Esophagus (tissue), 2 donors: ENCODE measurements around the gene R3HDM2. TPM values are rescaled to one million over a fixed set of nuclear protein-coding genes. Genes with fewer than 3 reads are reported as not detected.
"Not testable (repeated sequence)": the region's sequence is repeated elsewhere in the genome, so short reads cannot be mapped to it uniquely, and the experiment has no call there.

Experiments
- H3K27ac ChIP-seq, 2 donors: one replicate each; pipeline ENCODE4 v1.5.1; 2013; ENCODE audit warnings: low read depth in 2 of 2, mild to moderate bottlenecking in 2 of 2, inconsistent platforms in 1 of 2, low read length in 1 of 2, moderate library complexity in 1 of 2
- H3K27me3 ChIP-seq, 2 donors: one replicate each; pipeline ENCODE4 v1.6.1; 2013; ENCODE audit warnings: low read length in 2 of 2, control low read depth in 1 of 2, mild to moderate bottlenecking in 1 of 2; ENCODE audit not compliant: insufficient read depth in 2 of 2, control insufficient read depth in 1 of 2
- H3K36me3 ChIP-seq, 2 donors: one replicate each; pipeline ENCODE4 v1.6.1; 2013; ENCODE audit warnings: low read length in 1 of 2; ENCODE audit not compliant: control insufficient read depth in 2 of 2, insufficient read depth in 2 of 2
- H3K4me1 ChIP-seq, 2 donors: one replicate each; pipeline ENCODE4 v1.6.1; 2013; ENCODE audit warnings: low read length in 1 of 2; ENCODE audit not compliant: control insufficient read depth in 2 of 2, insufficient read depth in 2 of 2
- H3K4me3 ChIP-seq, 2 donors: one replicate each; pipeline ENCODE4 v1.5.1; 2013; ENCODE audit warnings: low read length in 2 of 2, mild to moderate bottlenecking in 2 of 2, low read depth in 1 of 2, moderate library complexity in 1 of 2
- H3K9me3 ChIP-seq, 2 donors: one replicate each; pipeline ENCODE4 v1.6.1; 2013; ENCODE audit warnings: mild to moderate bottlenecking in 2 of 2, low read depth in 1 of 2, low read length in 1 of 2, moderate library complexity in 1 of 2; ENCODE audit not compliant: control insufficient read depth in 2 of 2, insufficient read depth in 1 of 2
- WGBS, 2 donors: extraction: QIAGEN DNeasy Blood & Tissue Kit; methylation state at CpG; one replicate each; pipeline ENCODE4 v1.1.7; 2013; 5-methylcytosine and 5-hydroxymethylcytosine counted together
- polyA plus RNA-seq, 2 donors: library from polyadenylated mRNA; stranded (reverse); fragments of 200-250 nt; gene quantifications; one replicate each; pipeline ENCODE4 v1.2.3, GENCODE V29; 2013
- donor health status: healthy with polysubstance abuse.
- donor health status: Bipolar disorder and iron deficiency.

Gene R3HDM2
- polyA plus RNA-seq, 2 donors, result 10.4 to 12.4 TPM

DNA sequence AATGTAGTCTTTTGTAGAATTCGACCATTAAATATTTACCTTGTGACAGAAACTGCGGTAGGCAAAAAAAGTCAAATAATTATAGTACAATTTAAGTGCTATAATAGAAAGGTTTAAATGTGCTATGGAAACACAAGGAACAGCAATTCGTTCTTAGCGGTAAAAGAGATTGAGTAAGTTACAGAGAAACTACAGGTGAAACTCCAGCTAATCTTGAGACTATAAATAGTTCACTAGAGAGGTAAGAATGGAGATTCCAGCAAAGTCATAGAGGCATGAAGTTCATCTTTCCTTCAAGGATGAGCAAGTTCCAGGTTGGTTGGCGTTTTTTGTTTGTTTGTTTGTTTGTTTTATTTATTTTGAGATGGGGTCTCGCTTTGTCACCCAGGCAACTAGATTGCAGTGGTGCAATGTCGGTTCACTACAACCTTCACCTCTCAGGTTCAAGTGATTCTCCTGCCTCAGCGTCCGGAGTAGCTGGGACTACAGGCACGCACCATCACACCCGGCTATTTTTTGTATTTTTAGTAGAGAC, 878 bp upstream of the R3HDM2 start:
- Histone ChIP-seq H3K36me3 (no peaks in the 10 kb centered on the region), H3K27ac (no peak overlapping the region), H3K4me3 (peak overlapping the region in 1 of 2 donors; percentile 90), H3K9me3 (no peaks in the 10 kb centered on the region), H3K27me3 (no peaks in the 10 kb centered on the region), H3K4me1 (no peaks in the 10 kb centered on the region)
- WGBS, 2 donors, result 77 to 80% methylated on average over 11 of the region's 11 CpGs

DNA sequence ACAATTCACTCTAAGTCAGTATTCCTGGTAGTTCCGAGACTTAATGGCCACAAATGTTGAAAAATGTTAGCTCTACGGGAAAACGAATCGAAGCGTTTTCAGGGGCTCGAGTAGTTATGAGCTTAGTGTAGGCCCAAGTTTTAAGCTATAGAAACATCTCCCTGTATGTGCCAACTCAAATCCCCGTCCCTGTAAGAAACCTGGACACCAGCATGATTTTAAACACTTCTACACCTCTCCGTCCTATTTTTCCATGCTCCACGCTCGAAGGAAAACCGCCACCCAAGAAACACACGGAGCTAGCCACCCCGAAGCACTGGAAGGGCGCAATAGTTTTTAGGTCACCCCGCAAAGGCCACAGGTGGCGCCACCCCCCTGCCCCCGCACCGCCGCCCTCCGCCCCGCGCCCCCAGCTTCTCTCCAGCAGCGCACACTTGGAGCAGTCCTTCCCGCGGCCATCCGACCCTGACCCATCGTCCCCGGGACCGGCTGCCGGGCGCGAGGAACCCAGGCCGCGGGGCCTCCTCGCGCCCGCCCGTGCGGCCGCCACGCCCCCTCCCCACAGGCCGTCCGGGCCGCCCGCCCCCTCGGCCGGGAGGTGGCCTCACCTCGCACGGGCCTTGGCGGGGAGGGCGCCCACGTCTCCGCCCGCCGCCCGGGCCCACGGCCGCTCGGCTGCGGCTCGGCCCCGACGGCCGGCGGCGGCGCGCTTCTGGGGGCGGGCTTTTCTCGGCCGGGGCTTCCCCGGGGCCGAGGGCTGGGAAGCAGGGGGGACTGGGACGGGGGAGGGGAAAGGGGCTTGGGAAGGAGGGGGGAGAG, 522 bp downstream of the R3HDM2 start:
- Histone ChIP-seq H3K36me3 (peaks cover 0 to 3% of the 10 kb centered on the region in 2 donors), H3K4me1 (no peaks in the 10 kb centered on the region), H3K27ac (peak overlapping the region; percentile 94 to 95), H3K9me3 (no peaks in the 10 kb centered on the region), H3K4me3 (peak overlapping the region; percentile 55 to 90), H3K27me3 (no peaks in the 10 kb centered on the region)
- WGBS, 2 donors, result 1% methylated on average over 72 to 74 of the region's 74 CpGs

DNA sequence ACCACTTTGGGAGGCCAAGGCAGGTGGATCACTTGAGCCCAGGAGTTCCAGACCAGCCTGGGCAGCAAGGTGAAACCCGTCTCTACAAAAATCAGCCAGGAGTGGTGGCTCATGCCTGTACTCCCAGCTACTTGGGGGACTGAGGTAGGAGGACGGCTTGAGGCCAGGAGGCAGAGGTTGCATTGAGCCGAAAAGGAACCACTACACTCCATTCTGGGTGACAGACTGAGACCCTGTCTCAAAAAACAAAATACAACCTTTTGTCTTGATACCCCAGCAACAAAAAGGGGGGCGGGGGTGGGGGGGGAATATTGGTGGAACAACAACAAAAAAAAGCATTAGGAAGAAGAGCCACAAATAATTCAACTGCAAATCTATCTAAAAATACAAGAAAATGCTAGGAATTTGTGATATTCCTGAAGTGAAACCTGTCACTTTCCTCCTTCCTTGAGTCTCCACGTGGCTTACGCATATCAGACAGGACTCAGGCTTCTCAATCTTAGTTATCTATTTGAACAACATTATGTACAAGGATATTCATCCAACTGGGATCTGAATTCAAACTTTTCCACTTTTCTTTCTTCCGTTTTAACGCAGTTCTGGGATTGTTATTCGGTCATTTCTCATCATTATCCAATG, 1.3 kb downstream of the R3HDM2 start:
- Histone ChIP-seq H3K9me3 (no peaks in the 10 kb centered on the region), H3K36me3 (peaks cover 0 to 4% of the 10 kb centered on the region in 2 donors), H3K27me3 (no peaks in the 10 kb centered on the region), H3K4me3 (peak overlapping the region; percentile 55 to 90), H3K4me1 (no peaks in the 10 kb centered on the region), H3K27ac (peak overlapping the region; percentile 17 to 95)
- WGBS, 2 donors, result 29% methylated on average over 9 of the region's 9 CpGs

DNA sequence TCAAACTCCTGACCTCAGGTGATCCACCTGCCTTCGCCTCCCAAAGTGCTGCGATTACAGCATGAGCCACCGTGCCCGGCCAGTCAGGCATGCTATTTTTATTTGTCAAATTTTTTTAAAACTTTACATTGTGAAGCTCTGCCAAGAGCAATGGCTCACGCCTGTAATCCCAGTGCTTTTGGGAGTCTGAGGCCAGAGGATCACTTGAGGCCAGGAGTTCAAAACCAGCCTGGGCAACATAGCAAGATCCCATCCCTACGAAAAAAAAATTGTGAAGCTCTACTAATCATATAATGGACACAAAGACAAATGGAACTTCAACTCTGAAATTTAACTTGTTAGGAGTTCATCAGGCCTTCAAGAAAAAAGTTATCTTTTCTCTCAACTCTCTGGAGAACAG, 1.9 kb downstream of the R3HDM2 start:
- no peaks in the 10 kb centered on the region for H3K27me3 ChIP-seq
- 71 to 73% methylated on average over 6 of the region's 6 CpGs for WGBS, 2 donors
- no peak overlapping the region for H3K4me3 ChIP-seq
- H3K36me3 ChIP-seq, result peaks cover 0 to 4% of the 10 kb centered on the region in 2 donors
- H3K27ac ChIP-seq, result no peak overlapping the region
- H3K4me1 ChIP-seq, result no peaks in the 10 kb centered on the region
- no peaks in the 10 kb centered on the region for H3K9me3 ChIP-seq

DNA sequence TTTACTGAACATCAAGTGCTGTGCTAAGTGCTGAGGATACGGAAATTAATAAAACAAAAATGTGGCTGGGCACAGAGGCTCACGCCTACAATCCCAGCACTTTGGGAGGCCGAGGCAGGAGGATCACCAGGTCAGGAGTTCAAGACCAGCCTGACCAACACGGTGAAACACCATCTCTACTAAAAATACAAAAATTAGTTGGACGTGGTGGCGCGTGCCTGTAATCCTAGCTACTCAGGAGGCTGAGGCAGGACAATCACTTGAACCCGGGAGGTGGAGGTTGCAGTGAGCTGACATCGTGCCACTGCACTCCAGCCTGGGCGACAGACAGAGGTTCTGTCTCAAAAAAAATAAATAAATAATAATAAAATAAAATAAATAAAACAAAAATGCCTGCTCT, 3.9 kb downstream of the R3HDM2 start:
- H3K9me3 ChIP-seq, H3K36me3 ChIP-seq, H3K27ac ChIP-seq, H3K4me1 ChIP-seq, H3K4me3 ChIP-seq, H3K27me3 ChIP-seq: not testable (repeated sequence)
- WGBS, 2 donors, result 96 to 97% methylated on average over 10 of the region's 10 CpGs

DNA sequence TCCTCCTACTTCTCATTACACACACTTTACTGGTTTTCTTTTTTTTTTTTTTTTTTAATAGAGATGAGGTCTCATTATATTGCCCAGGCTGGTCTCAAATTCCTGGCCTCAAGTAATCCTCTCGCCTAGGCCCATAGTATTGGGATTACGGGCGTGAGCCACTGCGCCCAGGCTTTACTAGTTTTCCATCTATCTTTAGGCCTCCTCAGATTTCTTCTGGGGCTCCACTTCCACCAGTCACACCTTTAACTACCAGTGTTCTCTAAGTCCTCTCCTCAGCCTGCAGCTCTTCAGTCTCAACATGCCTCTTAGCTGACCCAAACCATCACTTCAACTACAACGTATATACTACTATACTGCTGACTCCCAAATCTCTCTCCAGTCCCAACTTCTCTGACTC, 10.4 kb downstream of the R3HDM2 start:
- Histone ChIP-seq H3K27me3 (no peaks in the 10 kb centered on the region), H3K4me1 (no peaks in the 10 kb centered on the region), H3K36me3 (peaks cover 0 to 4% of the 10 kb centered on the region in 2 donors), H3K27ac (no peak overlapping the region), H3K9me3 (no peaks in the 10 kb centered on the region), H3K4me3 (no peak overlapping the region)
- WGBS, 2 donors, result 96 to 97% methylated on average over 5 of the region's 5 CpGs

DNA sequence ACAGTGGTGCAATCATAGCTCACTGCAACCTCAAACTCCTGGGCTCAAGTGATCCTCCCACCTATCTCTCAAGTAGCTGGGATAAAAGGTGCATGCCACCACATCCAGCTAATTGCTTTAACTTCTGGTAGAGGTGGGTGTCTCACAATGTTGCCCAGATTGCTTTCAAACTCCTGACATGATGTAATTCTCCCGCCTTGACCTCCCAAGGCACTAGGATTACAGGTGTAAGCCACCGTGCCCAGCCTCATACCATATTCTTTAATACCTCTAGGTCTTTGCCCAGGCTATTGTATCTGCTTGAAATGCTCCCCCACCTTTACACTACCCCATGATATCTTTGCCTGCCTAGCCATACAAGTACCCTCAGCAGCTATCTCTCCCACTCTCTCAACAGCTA, 11.3 kb downstream of the R3HDM2 start:
- Histone ChIP-seq H3K9me3 (no peaks in the 10 kb centered on the region), H3K4me1 (no peaks in the 10 kb centered on the region), H3K27ac (no peak overlapping the region), H3K4me3 (no peak overlapping the region), H3K36me3 (peaks cover 0 to 2% of the 10 kb centered on the region in 2 donors), H3K27me3 (no peaks in the 10 kb centered on the region)
- 95 to 100% methylated on average over 2 of the region's 2 CpGs for WGBS, 2 donors

DNA sequence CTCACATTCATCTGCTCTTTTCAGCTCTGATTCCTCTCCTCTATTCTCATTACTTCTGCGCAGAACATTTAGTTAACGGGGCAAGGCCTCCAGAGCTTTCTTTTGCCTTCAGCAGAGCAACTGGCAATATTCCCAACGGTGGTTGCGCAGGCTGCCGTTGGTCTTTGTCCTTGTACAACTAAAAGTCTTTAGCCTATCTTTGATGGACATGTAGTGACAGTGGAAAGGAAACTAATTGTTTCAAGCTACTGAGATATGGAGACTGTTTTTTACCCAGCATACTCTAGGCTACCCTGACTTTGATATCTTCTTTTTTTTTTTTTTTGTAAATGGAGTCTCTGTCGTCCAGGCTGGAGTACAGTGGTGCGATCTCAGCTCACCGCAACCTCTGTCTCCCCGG, 12.6 kb downstream of the R3HDM2 start:
- 81 to 92% methylated on average over 9 of the region's 9 CpGs for WGBS, 2 donors
- Histone ChIP-seq H3K27ac (no peak overlapping the region), H3K4me3 (no peak overlapping the region), H3K9me3 (no peaks in the 10 kb centered on the region), H3K36me3 (peaks cover 0 to 2% of the 10 kb centered on the region in 2 donors), H3K4me1 (no peaks in the 10 kb centered on the region), H3K27me3 (no peaks in the 10 kb centered on the region)

DNA sequence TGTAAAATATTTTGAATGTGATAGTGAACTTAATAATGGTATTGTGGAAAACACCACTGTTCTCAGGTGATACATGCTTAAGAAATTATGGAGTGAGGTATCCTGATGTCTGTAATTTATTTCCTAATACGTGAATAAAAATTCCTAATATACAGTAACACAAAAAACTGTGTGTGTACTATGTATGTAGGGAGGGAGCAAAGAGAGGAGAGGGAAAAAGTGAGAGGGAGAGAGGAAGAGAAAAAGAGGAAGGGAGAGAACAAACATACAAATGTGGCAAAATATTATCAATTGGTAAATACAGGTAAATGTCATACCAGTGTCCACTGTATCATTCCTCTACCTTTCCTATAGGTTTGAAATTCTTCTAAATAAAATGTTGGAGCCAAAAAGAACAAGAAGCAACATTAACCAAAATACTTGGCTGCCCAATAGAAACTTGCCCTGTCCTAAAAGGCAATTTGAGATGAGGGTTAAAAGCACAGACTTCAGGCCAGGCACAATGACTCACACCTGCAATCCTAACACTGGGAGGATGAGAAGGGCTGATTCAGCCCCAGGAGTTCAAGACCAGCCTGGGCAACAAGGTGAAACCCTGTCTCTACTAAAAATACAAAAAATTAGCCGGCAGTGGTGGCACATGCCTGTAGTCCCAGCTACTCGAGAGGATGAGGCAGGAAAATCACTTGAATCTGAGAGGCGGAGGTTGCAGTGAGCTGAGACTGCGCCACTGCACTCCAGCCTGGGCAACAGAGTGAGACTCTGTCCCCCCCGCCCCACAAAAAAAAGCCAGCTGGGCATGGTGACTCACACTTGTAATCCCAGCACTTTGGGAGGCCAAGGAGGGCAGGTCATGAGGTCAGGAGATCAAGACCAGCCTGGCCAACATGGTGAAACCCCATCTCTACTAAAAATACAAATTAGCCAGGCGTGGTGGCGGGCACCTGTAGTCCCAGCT, 14.5 kb downstream of the R3HDM2 start:
- H3K27me3 ChIP-seq, result no peaks in the 10 kb centered on the region
- WGBS, 2 donors, result 91 to 92% methylated on average over 8 of the region's 8 CpGs

More for the DNA sequence above, 14.5 kb downstream of the R3HDM2 start:
- Histone ChIP-seq H3K4me1 (no peaks in the 10 kb centered on the region), H3K9me3 (no peaks in the 10 kb centered on the region), H3K4me3 (no peak overlapping the region), H3K36me3 (no peaks in the 10 kb centered on the region), H3K27ac (no peak overlapping the region)
